NCI-H1105 treated with DMSO at 0.1 percent for 48 hours (cell line): Measurements from ENCODE around the gene BRAP.
"Not testable (repeated sequence)": the region's sequence is repeated elsewhere in the genome, so short reads cannot be mapped to it uniquely, and the experiment has no call there.

Source experiments
- DNase-seq: peaks from one replicate; lab custom pipeline; 2025; lab: John Stamatoyannopoulos, UW

The BRAP gene, protein sequence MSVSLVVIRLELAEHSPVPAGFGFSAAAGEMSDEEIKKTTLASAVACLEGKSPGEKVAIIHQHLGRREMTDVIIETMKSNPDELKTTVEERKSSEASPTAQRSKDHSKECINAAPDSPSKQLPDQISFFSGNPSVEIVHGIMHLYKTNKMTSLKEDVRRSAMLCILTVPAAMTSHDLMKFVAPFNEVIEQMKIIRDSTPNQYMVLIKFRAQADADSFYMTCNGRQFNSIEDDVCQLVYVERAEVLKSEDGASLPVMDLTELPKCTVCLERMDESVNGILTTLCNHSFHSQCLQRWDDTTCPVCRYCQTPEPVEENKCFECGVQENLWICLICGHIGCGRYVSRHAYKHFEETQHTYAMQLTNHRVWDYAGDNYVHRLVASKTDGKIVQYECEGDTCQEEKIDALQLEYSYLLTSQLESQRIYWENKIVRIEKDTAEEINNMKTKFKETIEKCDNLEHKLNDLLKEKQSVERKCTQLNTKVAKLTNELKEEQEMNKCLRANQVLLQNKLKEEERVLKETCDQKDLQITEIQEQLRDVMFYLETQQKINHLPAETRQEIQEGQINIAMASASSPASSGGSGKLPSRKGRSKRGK

DNA sequence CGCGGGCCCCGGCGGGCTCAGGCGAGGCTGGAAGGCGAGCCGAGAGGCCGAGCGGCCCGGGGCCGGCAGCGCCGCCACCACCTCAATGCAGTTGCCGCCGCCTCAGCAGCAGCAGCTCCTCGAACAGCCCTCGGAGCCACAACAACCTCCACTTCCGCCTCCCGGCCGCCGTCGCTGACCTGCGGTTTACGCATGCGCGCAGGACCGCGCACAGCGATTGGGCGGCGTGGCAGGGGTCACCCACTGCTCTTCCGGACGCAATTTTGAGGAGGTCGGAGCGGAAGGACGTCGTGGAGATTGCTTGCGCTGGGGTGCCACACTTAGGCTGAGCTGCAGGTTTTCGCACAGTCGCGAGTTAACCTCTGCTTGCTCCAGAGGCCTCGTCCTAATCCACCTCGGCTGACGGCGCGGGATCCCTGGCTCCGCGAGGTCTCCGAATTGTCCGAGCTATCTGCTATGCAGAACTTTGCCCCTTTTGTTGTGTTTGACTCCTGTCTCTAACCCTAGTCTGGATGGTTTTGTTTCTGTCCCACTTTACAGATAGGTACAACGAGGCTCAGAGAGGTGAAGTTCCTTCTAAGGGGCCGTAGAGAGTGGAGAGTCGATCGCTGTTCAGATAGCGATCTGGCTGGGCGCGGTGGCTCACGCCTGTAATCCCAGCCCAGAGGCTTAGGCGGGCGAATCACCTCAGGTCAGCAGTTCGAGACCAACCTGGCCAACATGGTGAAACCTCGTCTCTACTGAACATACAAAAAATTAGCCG, at the start of gene BRAP, which contains the start of gene ACAD10:
TSS of gene BRAP (minus strand) at position 146 of the 763 bp plus-strand sequence. CDS start 164 bp downstream, outside the sequence.
TSS of gene ACAD10 (plus strand) at position 243 of the 763 bp plus-strand sequence. CDS start 6,657 bp downstream, outside the sequence.
- peak; percentile 92 for DNase-seq

DNA sequence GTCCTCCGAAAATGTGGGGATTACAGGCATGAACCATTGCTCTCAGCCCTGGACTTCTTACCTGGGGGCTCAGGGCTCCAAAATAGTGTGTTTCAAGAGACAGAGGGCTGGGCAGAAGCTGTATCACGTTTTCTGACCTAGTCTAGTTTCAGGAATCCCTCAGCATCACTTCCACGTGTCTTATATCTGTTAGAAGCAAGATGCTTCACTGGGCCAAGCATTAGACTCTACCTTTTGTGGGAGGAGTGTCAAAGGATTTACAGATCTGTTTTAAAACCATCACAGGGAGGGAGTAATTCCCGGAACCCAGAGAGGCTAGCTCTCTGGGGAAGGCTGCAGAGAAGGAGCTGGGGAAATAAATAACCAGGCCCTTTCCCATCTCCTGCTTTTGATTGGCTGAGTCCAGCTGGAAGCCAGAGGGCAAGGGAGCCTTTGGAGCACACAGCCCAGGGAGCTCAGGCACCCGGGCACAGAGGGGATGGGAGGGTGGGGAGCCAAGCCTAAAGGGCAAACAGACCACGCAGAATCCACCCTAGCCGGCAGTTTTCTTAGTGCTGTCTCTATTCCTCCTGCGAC, 47.7 kb upstream of the BRAP start:
- no peak for DNase-seq

DNA sequence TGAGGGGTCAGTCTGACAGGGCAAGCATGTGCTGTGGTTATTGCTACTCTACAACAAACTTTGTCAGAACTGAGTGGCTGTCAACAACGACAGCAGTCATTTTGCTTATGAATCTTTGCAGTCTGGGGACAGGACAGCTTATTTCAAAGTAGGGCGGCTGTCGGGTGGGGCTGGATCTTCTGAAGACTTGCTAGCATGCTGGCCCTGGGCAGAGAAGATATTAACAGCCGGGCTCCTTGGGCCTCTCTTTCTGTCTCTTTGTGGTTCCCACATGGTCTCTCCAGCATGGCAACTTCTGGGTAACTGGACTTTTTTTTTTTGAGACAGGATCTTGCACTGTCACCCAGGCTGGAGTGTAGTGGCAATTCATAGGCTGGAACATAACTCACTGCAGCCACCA, 47.0 kb upstream of the BRAP start:
- DNase-seq: no peak

DNA sequence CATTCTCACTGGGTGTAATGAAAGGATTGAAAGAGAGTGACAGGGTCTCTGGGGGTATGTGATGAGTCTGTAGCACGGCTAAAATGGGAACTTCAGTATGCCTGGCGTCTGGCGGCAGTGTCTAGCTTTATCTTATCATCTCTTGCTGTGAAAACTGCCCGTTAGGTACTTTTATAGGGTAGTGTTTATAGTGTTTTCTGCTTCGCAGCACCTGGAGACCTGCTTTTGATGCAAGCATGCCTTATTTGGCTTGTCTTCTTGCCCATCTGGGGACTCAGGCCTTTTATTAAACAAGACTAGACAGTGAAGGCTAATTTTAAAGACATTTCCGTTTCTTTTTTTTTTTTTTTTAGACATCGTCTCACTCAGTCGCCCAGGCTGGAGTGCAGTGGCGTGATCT, 44.7 kb upstream of the BRAP start:
- no peak for DNase-seq

DNA sequence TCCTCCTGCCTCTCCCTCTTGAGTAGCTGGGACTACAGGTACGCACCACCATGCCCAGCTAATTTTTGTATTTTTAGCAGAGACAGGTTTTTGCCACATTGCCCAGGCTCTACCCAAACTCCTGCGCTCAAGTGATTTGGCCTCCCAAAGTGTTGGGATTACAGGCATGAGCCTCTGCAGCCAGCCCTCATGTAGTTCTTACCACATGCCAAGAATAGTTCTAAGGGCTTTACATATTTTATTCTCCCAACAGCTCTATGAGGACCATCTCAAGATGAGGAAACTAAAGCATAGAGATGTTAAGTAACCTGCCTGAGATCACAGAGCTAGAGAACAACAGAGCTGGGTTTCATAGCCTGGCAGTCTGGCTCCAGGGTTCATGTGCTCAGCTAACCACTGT, 43.0 kb upstream of the BRAP start:
- no peak for DNase-seq

DNA sequence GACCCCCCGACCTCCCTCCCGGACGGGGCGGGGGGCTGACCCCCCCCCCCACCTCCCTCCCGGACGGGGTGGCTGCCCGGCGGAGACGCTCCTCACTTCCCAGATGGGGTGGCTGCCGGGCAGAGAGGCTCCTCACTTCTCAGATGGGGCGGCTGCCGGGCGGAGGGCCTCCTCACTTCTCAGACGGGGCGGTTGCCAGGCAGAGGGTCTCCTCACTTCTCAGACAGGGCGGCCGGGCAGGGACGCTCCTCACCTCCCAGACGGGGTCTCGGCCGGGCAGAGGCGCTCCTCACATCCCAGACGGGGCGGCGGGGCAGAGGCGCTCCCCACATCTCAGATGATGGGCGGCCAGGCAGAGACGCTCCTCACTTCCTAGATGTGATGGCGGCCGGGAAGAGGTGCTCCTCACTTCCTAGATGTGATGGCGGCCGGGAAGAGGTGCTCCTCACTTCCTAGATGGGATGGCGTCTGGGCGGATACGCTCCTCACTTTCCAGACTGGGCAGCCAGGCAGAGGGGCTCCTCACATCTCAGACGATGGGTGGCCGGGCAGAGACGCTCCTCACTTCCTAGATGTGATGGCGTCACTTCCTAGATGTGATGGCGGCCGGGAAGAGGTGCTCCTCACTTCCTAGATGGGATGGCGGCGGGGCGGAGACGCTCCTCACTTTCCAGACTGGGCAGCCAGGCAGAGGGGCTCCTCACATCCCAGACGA, 38.0 kb upstream of the BRAP start:
- DNase-seq: not testable (repeated sequence)

DNA sequence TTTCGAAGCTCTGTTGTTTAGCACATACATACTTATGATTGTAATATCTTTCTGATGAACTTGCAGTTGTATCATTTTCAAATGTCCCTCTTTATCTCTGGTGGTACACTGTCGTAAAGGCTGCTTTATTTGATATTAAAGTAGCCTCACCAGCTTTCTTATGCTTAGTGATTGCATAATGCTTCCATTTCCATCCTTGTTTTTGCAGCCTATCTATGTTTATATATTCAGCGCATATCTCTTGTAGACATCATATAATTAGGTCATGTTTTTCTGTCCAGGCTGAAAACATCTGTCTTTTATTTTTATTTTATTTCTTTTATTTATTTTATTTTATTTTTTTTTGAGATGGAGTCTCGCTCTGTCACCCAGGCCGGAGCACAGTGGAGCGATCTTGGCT, 34.7 kb upstream of the BRAP start:
- DNase-seq: no peak

DNA sequence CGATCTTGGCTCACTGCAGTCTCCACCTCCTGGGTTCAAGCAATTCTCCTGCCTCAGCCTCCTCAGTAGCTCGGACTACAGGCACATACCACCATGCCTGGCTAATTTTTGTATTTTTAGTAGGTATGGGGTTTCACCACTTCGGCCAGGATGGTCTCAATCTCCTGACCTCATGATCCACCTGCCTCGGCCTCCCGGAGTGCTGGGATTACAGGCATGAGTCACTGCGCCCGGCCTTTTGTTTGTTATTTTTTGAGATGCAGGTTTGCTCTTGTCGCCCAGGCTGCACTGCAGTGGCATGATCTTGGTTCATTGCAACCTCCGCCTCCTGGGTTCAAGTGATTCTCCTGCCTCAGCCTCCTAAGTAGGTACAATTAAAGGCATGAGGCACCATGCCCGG, 33.6 kb upstream of the BRAP start:
- not testable (repeated sequence) for DNase-seq

DNA sequence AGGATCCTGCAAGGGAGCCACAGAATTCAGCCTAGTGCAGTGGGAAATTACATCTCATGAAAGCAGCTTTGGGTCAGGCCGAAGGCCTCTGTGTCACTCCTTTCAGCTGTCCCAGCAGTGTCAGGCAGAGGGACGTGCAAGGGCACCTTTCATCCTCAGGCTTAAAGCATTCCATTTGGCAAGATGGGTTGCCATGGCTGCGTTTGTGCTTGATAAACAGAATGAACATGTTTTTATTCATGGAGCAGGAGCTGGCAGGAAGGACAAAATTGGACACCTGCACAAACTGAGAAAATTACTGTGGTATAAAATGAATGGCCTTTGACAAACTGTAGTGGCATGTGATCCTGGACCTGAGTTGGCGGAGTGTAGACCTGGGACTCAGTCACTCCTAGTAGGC, 29.5 kb upstream of the BRAP start:
- DNase-seq: no peak

DNA sequence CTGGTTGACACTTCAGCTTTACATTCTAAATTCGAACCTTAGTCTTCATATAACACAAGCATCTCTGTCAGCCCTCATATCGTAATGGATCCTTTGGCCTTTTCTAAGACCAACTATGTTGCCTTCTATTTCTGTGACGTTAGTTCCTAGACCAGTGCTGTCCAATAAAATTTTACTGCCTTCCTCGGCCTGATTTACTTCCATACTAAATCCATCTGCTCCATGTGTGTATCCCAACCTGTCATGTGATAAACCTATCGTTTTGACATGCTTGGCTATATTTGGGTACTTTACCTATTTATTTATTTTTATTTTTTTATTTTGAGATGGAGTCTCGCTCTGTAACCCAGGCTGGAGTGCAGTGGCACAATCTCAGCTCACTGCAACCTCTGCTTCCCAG, 20.4 kb upstream of the BRAP start:
- no peak for DNase-seq

DNA sequence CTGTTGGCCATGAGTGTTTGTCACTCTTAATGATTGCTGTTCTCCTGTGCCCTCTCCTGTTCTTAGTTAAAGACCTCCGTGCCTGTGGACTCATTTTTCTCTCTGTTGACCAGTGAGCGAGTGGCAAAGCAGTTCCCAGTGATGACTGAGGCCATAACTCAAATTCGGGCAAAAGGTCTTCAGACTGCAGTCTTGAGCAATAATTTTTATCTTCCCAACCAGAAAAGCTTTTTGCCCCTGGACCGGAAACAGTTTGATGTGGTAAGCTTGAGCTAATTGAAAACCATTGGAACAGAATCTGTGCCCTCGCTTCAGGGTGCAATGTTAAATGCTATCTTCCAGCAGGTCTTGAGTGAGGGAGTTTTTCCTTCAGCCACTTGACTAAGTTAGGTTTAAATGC, 19.9 kb upstream of the BRAP start:
- no peak for DNase-seq

DNA sequence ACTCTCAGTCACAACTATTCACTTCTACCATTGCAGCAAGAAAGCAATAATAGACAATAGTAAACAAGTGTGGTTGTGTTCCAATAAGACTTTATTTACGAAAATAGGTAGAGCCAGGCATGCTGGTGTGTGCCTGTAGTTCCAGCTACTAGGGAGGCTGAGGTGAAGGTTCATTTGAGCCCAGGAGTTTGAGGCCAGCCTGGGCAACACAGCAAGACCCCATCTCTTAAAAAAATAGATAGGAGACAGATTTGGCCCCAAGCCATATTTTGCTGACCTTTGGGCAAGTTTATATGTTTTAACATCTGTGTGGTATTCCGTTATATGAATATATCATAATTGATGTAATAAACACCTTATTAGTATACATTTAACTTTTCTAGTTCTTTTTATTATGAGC, 14.2 kb upstream of the BRAP start:
- no peak for DNase-seq

DNA sequence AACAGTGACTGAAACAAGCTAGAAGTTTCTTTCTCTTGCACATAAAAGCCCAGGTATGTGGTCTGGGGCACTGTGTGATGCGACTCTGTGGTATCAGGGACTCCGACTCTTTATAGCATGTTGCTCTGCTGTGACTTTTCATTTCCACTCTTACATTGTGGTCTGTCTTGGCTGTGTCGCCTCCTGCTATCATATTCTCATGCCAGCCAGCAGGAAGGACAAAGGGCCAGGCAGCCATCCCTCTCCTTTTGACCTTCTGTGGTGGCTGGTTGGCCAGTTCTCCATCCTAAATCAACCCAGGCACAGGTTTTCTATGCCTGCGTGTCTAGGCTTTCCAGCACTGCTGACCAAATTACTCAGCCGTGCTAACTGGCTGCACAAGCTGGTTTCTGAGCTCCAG, 8.1 kb upstream of the BRAP start:
- no peak for DNase-seq

DNA sequence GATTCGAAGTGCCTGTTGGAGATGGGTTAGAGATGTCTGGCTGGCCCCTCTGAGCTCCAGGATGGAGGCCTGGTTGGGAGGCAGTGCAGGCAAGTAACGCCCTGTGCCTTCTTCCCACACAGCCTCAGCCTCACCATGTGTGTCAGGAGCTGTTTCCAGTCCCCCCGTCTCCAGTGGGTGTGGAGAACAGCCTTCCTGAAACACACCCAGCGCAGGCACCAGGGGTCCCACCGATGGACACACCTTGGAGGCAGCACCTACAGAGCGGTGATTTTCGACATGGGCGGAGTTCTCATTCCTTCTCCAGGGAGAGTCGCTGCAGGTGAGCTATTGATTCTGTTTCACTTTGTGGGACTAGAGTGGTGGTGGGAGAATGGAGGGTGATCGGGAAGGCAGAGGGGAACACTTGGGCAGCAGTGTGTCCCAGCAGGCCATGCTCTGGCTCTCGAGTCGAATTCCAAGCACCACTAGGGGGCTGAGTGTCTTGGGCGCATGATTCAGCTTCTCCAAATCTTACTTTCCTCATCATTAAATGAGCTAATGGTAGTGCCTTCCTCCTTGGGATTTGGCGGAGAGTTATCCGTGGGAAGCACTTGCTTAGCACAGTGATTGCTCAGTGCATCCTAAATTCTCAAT, 6.9 kb upstream of the BRAP start:
- DNase-seq: no peak

DNA sequence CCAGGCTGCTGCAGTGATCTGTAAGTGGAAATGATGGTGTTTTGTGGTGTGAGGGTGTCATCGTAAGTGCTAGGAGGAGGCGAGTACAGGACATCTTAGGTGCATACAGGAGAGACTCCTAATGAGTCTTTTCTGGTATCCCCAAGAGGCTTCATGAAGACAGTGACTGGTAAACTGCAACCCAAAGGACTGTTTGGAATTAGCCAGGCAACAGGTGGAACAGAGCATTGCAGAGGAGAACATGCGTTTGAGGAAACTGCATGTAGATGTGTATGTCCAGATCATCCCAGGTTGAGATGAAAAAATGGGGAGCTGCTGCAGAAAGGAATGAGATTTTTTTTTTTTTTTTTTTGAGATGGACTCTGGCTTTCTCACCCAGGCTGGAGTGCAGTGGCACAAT, 5.5 kb upstream of the BRAP start:
- no peak for DNase-seq

DNA sequence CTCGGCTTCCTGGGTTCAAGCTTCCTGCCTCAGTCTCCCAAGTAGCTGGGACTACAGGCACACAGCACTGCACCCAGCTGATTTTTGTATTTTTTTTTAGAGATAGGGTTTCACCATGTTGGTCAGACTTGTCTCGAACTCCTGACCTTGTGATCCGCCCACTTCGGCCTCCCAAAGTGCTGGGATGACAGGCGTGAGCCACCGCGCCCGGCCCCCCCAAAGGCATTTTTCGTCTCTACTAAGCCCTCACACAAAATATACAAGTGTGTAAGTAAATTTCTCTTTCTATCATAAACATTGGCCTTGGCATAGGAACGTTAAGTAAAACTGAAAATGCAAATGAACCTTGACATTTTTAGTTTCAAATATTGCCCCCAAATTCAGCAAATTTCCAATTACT, 2.2 kb upstream of the BRAP start:
- no peak for DNase-seq

DNA sequence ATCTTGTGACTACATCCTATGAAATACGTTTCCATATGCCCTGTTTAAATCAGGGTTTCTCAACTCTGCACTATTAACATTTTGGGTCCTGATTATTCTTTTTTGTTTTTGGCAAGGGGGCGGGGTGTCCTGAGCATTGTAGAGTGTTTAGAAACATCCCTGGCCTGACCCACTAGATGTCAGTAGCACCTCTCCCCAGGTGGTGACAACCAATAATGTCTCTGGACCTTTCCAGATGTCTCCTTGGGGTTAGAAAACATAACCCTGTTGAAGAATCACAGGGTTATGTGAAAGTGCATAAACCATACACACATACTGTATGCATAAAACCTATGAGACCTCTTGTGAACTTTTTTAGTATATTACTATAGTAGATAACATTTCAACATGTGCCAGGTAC, 1.5 kb upstream of the BRAP start:
- DNase-seq: no peak

DNA sequence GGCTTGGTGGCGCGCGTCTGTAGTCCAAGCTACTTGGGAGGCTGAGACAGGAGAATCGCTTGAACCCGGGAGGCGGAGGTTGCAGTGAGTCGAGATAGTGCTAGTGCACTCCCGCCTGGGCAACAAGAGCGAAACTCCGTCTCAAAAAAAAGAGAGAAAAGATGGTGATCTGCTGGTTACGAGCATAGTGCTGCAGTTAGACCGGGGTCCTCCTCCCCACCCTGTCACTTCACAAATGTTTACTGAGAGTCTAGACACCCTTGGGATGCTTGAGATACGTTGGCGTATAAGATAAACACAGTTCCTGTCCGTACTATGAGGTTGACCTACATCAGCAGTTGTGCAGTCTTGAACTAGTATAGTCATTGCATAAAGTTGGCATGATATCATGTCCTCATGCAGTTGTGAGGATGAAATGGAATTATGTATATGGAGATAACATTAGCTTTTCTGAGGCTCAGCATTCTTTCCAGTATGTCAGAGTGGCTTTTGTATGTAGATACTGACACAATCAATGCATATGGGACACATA, 884 bp upstream of the BRAP start:
- DNase-seq: no peak

DNA sequence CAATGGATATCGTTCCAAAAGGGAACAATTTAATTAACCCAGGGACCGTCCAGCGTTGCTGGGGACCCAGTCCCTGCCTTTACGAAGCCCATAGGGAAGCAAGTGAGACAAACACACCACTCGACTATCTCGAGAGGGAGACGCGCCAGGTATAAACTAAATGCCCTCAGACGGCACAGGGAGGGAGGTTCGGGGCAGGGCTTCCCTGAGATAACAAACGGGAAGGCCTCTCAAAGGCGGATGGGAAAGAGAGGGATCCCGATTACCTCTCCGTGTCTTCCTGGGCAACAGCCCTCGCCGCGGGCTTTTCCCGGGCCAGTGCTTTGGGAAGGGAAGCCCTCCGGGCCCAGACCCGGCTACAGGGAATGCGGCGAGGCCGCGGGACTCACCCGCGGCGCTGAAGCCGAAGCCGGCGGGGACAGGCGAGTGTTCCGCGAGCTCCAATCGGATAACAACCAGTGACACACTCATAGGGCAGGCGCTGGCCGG, 390 bp downstream of the BRAP start:
- no peak for DNase-seq

DNA sequence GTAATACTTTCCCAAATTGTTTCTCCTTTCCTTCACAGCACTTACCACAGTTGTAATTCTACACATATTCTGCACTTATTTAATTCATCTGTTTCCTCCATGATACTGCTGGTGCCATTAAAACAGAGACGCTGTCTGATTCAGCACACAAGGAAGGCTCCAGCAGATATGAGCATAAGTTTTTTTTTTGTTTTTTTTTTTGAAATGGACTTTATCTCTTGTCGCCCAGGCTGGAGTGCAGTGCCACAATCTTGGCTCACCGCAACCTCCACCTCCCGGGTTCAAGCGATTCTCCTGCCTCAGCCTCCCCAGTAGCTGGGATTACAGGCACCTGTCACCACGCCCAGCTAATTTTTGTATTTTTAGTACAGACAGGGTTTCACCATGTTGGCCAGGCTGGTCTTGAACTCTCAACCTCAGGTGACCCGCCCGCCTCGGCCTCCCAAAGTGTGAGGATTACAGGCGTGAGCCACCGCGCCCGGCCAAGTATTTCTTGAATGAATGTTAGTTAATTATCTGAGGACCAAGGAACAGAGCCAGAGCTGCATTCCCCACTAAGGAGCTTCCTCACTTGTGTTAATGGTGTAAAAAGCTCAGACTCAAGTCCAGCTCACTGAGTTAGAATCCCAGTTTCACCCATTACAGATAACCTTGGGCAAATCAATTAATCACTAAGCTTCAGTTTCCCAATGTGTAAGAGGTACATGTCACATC, 1.1 kb downstream of the BRAP start:
- not testable (repeated sequence) for DNase-seq
